NB4 (cell line): Measurements from ENCODE around the gene TNFAIP8.

Source experiments
- DNase-seq: peaks from one replicate; pipeline ENCODE4 v3.0.0; 2010; ENCODE audit warnings: low read depth
- H3K4me3 ChIP-seq: one replicate; pipeline ENCODE4 v1.5.1; 2011; ENCODE audit warnings: mild to moderate bottlenecking, low read depth, low read length, moderate library complexity
- MYC ChIP-seq: IDR thresholded peaks from 2 replicates; pipeline ENCODE4 v1.6.1; 2011; ENCODE audit warnings: low read depth, low read length
- POLR2A ChIP-seq: IDR thresholded peaks from 2 replicates; pipeline ENCODE4 v1.6.1; 2011; ENCODE audit warnings: mild to moderate bottlenecking; ENCODE audit not compliant: insufficient read length; ENCODE audit errors: extremely low read depth
- TF ChIP-seq, protein P1 (sequence below): IDR thresholded peaks from 2 replicates; pipeline ENCODE4 v1.6.1; 2011; ENCODE audit warnings: low read depth, low read length
- TF ChIP-seq, protein P2 (sequence below): IDR thresholded peaks from one replicate; pipeline ENCODE4 v1.5.1; 2012; ENCODE audit warnings: low read depth, low read length

TNFAIP8 gene

DNA sequence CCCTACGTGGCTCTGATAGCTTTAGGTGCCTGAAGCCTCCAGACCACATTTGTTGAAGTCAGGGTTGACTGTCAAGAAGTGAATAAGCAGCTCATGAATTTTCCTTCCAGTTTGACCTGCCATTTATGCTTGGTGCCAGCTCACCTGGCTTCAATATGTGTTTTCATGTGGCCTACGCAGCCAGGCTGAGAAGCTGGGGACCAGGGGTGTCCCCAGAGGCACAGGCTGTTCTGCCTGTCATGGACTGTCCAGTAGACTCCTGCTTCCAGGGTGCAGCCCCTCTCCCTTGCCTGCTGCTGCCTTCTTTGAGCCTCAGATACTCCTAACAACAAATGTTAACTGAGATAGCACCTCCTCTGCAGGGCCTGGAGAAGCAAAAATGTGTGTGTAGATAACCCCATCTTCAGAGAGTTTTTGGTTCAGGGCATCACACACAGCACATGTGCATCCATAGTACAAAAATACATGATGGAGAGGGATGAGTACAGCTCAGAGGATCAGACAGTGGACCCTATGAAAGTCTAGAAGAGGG lies 5.8 kb downstream of the TNFAIP8 start:
- TF ChIP-seq, protein P1, sequence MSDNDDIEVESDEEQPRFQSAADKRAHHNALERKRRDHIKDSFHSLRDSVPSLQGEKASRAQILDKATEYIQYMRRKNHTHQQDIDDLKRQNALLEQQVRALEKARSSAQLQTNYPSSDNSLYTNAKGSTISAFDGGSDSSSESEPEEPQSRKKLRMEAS = no peak
- TF ChIP-seq MYC (no peak), POLR2A (no peak)
- TF ChIP-seq, protein P2, sequence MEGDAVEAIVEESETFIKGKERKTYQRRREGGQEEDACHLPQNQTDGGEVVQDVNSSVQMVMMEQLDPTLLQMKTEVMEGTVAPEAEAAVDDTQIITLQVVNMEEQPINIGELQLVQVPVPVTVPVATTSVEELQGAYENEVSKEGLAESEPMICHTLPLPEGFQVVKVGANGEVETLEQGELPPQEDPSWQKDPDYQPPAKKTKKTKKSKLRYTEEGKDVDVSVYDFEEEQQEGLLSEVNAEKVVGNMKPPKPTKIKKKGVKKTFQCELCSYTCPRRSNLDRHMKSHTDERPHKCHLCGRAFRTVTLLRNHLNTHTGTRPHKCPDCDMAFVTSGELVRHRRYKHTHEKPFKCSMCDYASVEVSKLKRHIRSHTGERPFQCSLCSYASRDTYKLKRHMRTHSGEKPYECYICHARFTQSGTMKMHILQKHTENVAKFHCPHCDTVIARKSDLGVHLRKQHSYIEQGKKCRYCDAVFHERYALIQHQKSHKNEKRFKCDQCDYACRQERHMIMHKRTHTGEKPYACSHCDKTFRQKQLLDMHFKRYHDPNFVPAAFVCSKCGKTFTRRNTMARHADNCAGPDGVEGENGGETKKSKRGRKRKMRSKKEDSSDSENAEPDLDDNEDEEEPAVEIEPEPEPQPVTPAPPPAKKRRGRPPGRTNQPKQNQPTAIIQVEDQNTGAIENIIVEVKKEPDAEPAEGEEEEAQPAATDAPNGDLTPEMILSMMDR = no peak
- DNase-seq = no peak
- no peak overlapping the region for H3K4me3 ChIP-seq

DNA sequence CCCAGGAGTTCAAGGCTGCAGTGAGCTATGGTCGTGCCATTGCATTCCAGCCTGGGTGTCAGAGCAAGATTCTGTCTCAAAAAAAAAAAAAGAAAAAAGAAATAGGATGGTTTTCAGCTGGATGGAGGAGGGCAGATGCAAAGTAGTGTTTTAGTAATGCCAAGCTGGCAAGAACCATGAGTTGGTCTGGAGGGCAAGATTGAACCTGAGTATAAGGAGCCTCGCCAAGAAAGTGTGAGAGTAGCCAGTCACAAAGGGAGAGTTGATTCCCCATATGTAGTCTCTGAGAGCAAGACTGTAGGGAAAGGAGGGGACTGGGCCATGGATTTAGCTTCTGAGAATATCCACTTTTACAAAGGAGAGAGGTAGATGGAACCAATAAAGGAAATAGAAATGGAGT lies 6.9 kb downstream of the TNFAIP8 start:
- no peak overlapping the region for H3K4me3 ChIP-seq
- no peak for TF ChIP-seq POLR2A
- TF ChIP-seq, protein P1 = no peak
- TF ChIP-seq MYC = no peak
- TF ChIP-seq, protein P2 = no peak
- DNase-seq = no peak

DNA sequence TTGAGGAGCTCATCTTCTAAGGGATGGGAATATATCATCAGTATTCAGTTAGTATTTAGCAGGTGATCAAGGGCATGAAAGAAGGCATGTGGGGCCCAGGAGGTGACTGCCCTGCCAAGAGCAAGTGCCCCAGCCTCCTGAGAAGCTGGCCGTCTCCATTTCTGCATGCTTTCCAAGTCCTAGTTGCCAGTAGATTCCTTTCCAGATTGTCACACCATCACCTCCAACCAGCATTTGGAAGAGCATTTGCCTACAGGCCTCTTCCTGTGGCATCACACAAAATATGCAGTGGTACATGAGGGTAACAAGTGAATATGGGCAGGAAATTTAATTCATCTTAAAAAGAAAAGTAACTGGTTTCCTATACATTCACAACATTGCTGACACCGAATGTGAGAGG lies 7.5 kb downstream of the TNFAIP8 start:
- no peak for DNase-seq
- TF ChIP-seq MYC = no peak
- TF ChIP-seq, protein P1 = no peak
- TF ChIP-seq POLR2A = no peak
- TF ChIP-seq, protein P2 = no peak
- H3K4me3 ChIP-seq = no peak overlapping the region

DNA sequence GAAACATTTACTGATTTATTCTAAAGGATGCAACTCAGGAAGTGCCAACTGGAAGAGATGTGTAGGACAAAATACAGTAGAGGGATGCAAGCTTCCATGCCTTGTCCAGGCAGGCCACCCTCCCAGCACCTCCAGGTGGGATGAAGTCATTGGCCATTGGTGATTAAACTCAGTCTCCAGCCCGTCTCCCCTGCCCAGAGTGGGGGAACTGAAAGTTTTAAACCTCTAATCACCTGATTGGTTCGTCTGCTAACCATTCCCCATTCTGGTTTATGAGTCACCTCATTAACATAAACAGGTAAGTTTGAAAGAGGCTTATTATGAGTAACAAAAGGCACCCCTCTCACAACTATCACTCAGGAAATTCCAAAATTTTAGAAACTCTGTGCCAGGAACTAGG lies 8.1 kb downstream of the TNFAIP8 start:
- TF ChIP-seq POLR2A (no peak), MYC (no peak)
- TF ChIP-seq, protein P2 = no peak
- TF ChIP-seq, protein P1 = no peak
- DNase-seq = no peak

DNA sequence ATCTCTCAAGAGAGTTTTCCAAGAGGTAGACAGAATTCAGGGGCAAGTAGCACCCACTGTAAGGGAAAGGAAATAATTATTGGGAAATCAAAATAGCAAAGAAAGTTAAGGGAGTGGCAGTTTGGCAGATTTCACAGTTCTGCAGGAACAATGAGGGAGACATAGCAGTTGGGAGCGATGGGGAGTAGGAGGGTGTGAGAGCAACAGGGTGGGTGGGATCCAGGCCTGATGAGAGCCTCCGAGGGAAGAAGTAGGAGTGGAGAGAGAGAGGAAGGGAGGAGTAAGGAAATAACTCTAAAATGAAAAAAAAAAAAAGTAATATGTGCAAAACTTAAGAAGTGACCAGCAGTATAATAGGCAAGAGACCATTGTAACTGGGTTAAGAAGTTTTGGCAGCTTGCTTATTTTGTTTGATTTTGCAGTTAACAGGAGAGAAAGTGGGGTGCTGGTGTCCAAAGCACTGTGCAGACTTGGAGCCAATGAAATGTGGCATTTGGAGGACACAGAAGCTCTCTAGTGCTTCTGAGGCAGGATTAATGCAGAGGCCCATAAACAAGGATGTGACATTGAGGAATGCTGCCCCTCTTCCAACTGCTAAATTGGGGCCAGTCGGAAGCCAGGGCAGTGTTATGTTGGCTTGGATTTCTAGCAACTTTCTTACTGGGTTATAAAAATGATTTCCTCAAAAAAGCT lies 10.2 kb downstream of the TNFAIP8 start:
- TF ChIP-seq, protein P2 = no peak
- TF ChIP-seq MYC = no peak
- TF ChIP-seq POLR2A = no peak
- TF ChIP-seq, protein P1 = no peak
- H3K4me3 ChIP-seq = no peak overlapping the region
- no peak for DNase-seq

More for the DNA sequence above, 8.1 kb downstream of the TNFAIP8 start:
- H3K4me3 ChIP-seq = no peak overlapping the region

DNA sequence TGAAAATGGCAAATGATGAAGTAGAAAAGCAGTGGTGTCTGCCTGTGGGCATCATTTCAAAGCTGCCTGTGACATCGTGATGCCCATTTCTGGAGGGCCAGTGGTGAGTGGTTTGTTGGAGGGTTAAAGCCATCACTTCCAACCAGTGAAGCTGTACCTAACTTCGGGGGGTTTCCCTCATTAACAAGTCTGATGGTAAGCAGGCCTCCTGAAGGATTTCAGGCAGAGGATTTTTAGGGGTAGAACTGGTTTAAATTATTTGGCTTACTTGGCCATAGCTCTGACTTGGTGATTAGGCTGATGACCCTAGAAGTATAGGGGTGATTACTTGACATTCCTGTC lies 10.7 kb downstream of the TNFAIP8 start:
- DNase-seq = no peak
- no peak overlapping the region for H3K4me3 ChIP-seq
- TF ChIP-seq POLR2A (no peak), MYC (no peak)
- TF ChIP-seq, protein P1 = no peak
- TF ChIP-seq, protein P2 = no peak
